Loucy (cell line): ENCODE measurements around the gene IGSF21.

Source experiments
- CTCF ChIP-seq: fragments of 200-600 bp; sonication (generic); conservative IDR thresholded peaks from 2 replicates; pipeline ENCODE4 v1.5.1; 2014; ENCODE audit warnings: mild to moderate bottlenecking, antibody characterized with exemption, low read length
- EZH2phosphoT487 ChIP-seq: fragments of 200-600 bp; IDR thresholded peaks from 2 replicates; pipeline ENCODE4 v1.6.1; 2018; ENCODE audit warnings: antibody characterized with exemption, mild to moderate bottlenecking, moderate library complexity, borderline replicate concordance

- TF ChIP-seq CTCF (no peak), EZH2phosphoT487 (no peak)
These were observed 25.3 kb downstream of the IGSF21 start for GRCh38 chr1:18132711-18133541.
